Measurements from ENCODE around the gene YPEL4.
"Not testable (repeated sequence)": the region's sequence is repeated elsewhere in the genome, so short reads cannot be mapped to it uniquely, and the experiment has no call there.

- TF ChIP-seq CTCF (conservative IDR thresholded peaks at IDR 0.05; ENCODE audit: low read depth, low read length); EZH2 (IDR thresholded peaks at IDR 0.05; ENCODE audit: borderline replicate concordance, low read depth, low read length, poor library complexity, severe bottlenecking): not testable (repeated sequence)
Measured at GRCh38 chr11:57652230-57652629, 2.5 kb upstream of the YPEL4 start.
